Brain microvascular endothelial cell (primary cell): ENCODE measurements around the gene RPE65.
"Not testable (repeated sequence)": the region's sequence is repeated elsewhere in the genome, so short reads cannot be mapped to it uniquely, and the experiment has no call there.

Source experiments
- DNase-seq: peaks from one replicate; pipeline ENCODE4 v3.0.0-alpha.2; 2020
- H3K27ac ChIP-seq: fragments of 250-450 bp; sonication (Bioruptor Pico); 2 replicates; pipeline ENCODE4 v1.5.1; 2020; ENCODE audit warnings: mild to moderate bottlenecking, moderate library complexity
- H3K27me3 ChIP-seq: fragments of 250-450 bp; sonication (Bioruptor Pico); replicated peaks from 2 replicates; pipeline ENCODE4 v1.5.1; 2020; ENCODE audit warnings: mild to moderate bottlenecking
- H3K36me3 ChIP-seq: fragments of 250-450 bp; sonication (Bioruptor Pico); replicated peaks from 2 replicates; pipeline ENCODE4 v1.5.1; 2020; ENCODE audit warnings: mild to moderate bottlenecking
- H3K4me3 ChIP-seq: 2 replicates; pipeline ENCODE4 v1.5.1; 2011; ENCODE audit warnings: low read depth, mild to moderate bottlenecking, control low read depth, low read length, moderate library complexity
- CTCF ChIP-seq: IDR thresholded peaks from 2 replicates; pipeline ENCODE4 v1.5.1; 2011; ENCODE audit warnings: low read depth, mild to moderate bottlenecking, moderate library complexity, low read length, control low read depth, inconsistent platforms; ENCODE audit errors: missing control alignments
- in situ Hi-C: cut with HindIII; loops from 2 replicates; pipeline ENCODE4 v1.10.0; 2017; ENCODE audit warnings: low sequenced_read_pairs, low pct_ligation_motif_present

Gene RPE65

GRCh38 chr1:68493193-68493592 lies 43.4 kb upstream of the RPE65 start:
- no peak for DNase-seq
- no peaks in the 10 kb centered on the region for H3K27me3 ChIP-seq
- H3K27ac ChIP-seq: no peak overlapping the region
- peaks cover 3% of the 10 kb centered on the region for H3K36me3 ChIP-seq
- H3K4me3 ChIP-seq: no peak overlapping the region
- in situ Hi-C loops: no loop called here
- no peak for TF ChIP-seq CTCF

GRCh38 chr1:68492255-68492654 lies 42.5 kb upstream of the RPE65 start:
- in situ Hi-C loops, H3K27ac ChIP-seq, H3K36me3 ChIP-seq, H3K27me3 ChIP-seq, DNase-seq, H3K4me3 ChIP-seq: not testable (repeated sequence)

GRCh38 chr1:68490046-68490651 lies 40.4 kb upstream of the RPE65 start:
- TF ChIP-seq CTCF: no peak
- peaks cover 3% of the 10 kb centered on the region for H3K36me3 ChIP-seq
- no peak overlapping the region for H3K4me3 ChIP-seq
- H3K27me3 ChIP-seq: no peaks in the 10 kb centered on the region
- H3K27ac ChIP-seq: no peak overlapping the region
- DNase-seq: no peak
- in situ Hi-C loops: no loop called here

GRCh38 chr1:68485431-68486022 lies 35.8 kb upstream of the RPE65 start:
- no peak for TF ChIP-seq CTCF
- in situ Hi-C loops: no loop called here
- H3K4me3 ChIP-seq: no peak overlapping the region
- no peak overlapping the region for H3K27ac ChIP-seq
- no peak for DNase-seq
- H3K27me3 ChIP-seq: no peaks in the 10 kb centered on the region
- H3K36me3 ChIP-seq: peaks cover 3% of the 10 kb centered on the region

GRCh38 chr1:68484618-68485017 lies 34.9 kb upstream of the RPE65 start:
- H3K4me3 ChIP-seq: no peak overlapping the region
- TF ChIP-seq CTCF: no peak
- no peaks in the 10 kb centered on the region for H3K36me3 ChIP-seq
- no peak for DNase-seq
- H3K27ac ChIP-seq: no peak overlapping the region
- no peaks in the 10 kb centered on the region for H3K27me3 ChIP-seq
- in situ Hi-C loops: no loop called here

GRCh38 chr1:68481041-68481440 lies 31.3 kb upstream of the RPE65 start:
- in situ Hi-C loops: no loop called here
- no peak for TF ChIP-seq CTCF
- no peaks in the 10 kb centered on the region for H3K36me3 ChIP-seq
- DNase-seq: peak; percentile 54
- H3K4me3 ChIP-seq: no peak overlapping the region
- peak overlapping the region; percentile 25 for H3K27ac ChIP-seq
- H3K27me3 ChIP-seq: no peaks in the 10 kb centered on the region
